Measurements from ENCODE around the gene ARHGEF39. TPM values are rescaled to one million over a fixed set of nuclear protein-coding genes. Genes with fewer than 3 reads are reported as not detected.

ARHGEF39 gene
- total and polyA plus RNA-seq, 5 experiments from 2014 or later, result 0.13 to 0.29 (median 0.25) TPM; not detected in 1

- H3K4me3 Mint-ChIP-seq, result peak overlapping the region; percentile 74 to 94 (median 87)
- DNase-seq, result peak in 2 of 10 donors; percentile 29
- H3K9me3 Mint-ChIP-seq, result peaks cover 0 to 6% (median 0%) of the 10 kb centered on the region in 9 donors
- peaks cover 4 to 29% (median 13%) of the 10 kb centered on the region in 3 donors for H3K36me3 Mint-ChIP-seq
- H3K4me1 Mint-ChIP-seq, result peaks cover 30 to 73% (median 67%) of the 10 kb centered on the region in 4 donors
- peak in 1 of 2 donors; percentile 3 for ATAC-seq
- peak overlapping the region; percentile 94 to 100 (median 98) for H3K27ac Mint-ChIP-seq
- H3K27me3 Mint-ChIP-seq, result peaks cover 0 to 5% (median 0%) of the 10 kb centered on the region in 5 donors
- POLR2A ChIA-PET, result interaction anchor here (1.1 to 8.7 kb wide), 11 partner anchors 10 to 1020 kb away, joined by 3 to 180 read pairs (median 11); partner anchors contain the start of genes CREB3, SIGMAR1, SIT1 and TESK1
Observed at GRCh38 chr9:35656831-35657545, 8.0 kb downstream of the ARHGEF39 start.

- H3K36me3 Mint-ChIP-seq, result peaks cover 4 to 26% (median 13%) of the 10 kb centered on the region in 3 donors
- peak overlapping the region; percentile 94 to 100 (median 98) for H3K27ac Mint-ChIP-seq
- H3K4me3 Mint-ChIP-seq, result peak overlapping the region; percentile 7 to 94 (median 86)
- DNase-seq (no peak), ATAC-seq (no peak)
- POLR2A ChIA-PET, result interaction anchor here (0.8 to 8.7 kb wide), 6 partner anchors 8 to 1019 kb away, joined by 3 to 180 read pairs (median 18); partner anchors contain the start of genes ARHGEF39, CREB3, SIGMAR1 and SIT1
- peaks cover 29 to 74% (median 68%) of the 10 kb centered on the region in 4 donors for H3K4me1 Mint-ChIP-seq
- H3K9me3 Mint-ChIP-seq, result peaks cover 0 to 6% (median 0%) of the 10 kb centered on the region in 9 donors
- peaks cover 0 to 5% (median 0%) of the 10 kb centered on the region in 5 donors for H3K27me3 Mint-ChIP-seq
Observed at GRCh38 chr9:35656348-35656747, 8.6 kb downstream of the ARHGEF39 start.

DNA sequence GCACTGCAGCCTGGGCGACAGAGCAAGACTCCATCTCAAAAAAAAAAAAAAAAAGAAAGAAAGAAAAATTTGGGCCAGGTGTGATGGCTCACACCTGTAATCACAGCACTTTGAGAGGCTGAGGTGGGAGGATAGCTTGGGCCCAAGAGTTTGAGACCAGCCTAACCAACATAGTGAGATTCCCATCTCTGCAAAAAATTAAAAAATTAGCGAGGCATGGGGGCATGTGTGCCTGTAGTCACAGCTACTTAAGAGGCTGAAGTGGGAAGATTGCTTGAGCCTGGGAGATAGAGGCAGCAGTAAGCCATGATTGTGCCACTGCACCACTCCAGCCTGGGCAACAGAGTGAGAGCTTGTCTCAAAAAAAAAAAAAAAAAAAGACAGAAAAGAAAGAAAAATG, 11.4 kb downstream of the ARHGEF39 start:
- Mint-ChIP-seq H3K9me3 (peaks cover 0 to 6% (median 0%) of the 10 kb centered on the region in 9 donors), H3K4me3 (no peak overlapping the region), H3K4me1 (peaks cover 30 to 69% (median 57%) of the 10 kb centered on the region in 4 donors), H3K36me3 (peaks cover 0 to 5% (median 4%) of the 10 kb centered on the region in 3 donors), H3K27me3 (peaks cover 0 to 5% (median 0%) of the 10 kb centered on the region in 5 donors), H3K27ac (peak overlapping the region in 9 of 10 donors; percentile 53 to 84 (median 68))
- ATAC-seq (no peak), DNase-seq (no peak)
- POLR2A ChIA-PET, result interaction anchor here (1.0 kb wide), 1 partner anchor 10 kb away, joined by 5 read pairs; no protein-coding TSS in a partner anchor

DNA sequence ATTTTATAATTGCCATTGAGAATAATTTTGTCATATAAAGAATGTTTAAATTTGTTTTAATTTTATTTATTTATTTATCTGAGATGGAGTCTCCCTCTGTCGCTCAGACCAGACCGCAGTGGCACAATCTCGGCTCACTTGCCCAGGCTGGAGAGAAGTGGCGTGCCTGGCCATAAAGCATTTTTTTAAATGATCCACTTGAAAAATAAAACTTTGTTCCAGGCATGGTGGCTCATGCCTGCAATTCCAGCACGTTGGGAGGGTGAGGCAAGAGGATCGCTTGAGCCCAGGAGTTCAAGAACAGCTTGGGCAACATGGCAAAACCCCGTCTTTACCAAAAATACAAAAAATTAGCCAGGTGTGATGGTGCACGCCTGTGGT, 12.2 kb downstream of the ARHGEF39 start:
- H3K27me3 Mint-ChIP-seq, result peaks cover 0 to 3% (median 0%) of the 10 kb centered on the region in 5 donors
- POLR2A ChIA-PET, result interaction anchor here (0.7 to 1.4 kb wide), 3 partner anchors 11 to 36 kb away, joined by 3 to 5 read pairs (median 4); no protein-coding TSS in a partner anchor
- peak overlapping the region in 5 of 10 donors; percentile 4 to 67 (median 44) for H3K27ac Mint-ChIP-seq

DNA sequence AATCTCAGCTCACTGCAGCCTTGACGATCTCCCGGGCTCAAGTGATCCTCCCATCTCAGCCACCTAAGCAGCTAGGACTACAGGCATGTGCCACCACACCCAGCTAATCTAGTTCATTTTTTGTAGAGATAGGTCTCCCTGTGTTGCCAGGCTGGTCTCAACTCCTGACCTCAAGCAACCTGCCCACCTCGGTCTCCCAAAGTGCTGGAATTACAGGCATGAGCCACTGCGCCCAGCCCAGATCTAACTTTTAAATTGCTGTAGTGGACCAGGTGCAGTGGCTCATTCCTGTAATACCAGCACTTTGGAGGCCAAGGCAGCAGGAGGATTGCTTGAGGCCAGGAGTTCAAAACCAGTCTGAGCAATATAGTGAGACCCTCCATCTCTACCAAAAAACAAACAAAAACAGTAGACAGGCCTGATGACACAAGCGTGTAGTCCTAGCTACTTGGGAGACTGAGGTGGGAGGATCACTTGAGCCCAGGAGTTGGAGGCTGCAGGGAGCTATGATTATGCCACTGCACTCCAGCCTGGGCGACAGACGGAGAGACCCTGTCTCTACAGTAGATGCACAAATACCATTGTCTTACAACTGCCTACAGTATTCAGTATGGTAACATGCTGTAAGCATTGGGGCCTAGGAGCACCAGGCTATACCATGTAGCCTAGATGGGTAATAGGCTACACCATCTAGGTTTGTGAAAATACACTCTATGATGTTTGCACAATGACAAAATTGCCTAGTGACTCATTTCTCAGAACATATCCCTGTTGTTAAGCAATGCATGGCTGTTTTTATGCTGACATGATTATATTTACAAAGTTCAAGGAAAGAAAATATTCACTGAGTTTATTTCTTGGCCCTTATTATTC, 12.8 kb downstream of the ARHGEF39 start:
- H3K27ac Mint-ChIP-seq, result peak overlapping the region in 9 of 10 donors; percentile 49 to 96 (median 93)
- POLR2A ChIA-PET, result interaction anchor here (0.7 to 4.1 kb wide), 3 partner anchors 12 to 79 kb away, joined by 3 to 36 read pairs (median 4); partner anchors contain the start of genes CREB3 and TLN1
- H3K9me3 Mint-ChIP-seq, result no peaks in the 10 kb centered on the region
- DNase-seq (no peak), ATAC-seq (no peak)
- peak overlapping the region; percentile 28 to 98 (median 93) for H3K4me3 Mint-ChIP-seq
- peaks cover 36 to 75% (median 62%) of the 10 kb centered on the region in 4 donors for H3K4me1 Mint-ChIP-seq
- H3K36me3 Mint-ChIP-seq, result peaks cover 0 to 3% (median 0%) of the 10 kb centered on the region in 3 donors
- no peaks in the 10 kb centered on the region for H3K27me3 Mint-ChIP-seq

More for the DNA sequence above, 12.2 kb downstream of the ARHGEF39 start:
- no peak for ATAC-seq
- no peak overlapping the region for H3K4me3 Mint-ChIP-seq
- peaks cover 36 to 75% (median 62%) of the 10 kb centered on the region in 4 donors for H3K4me1 Mint-ChIP-seq
- H3K36me3 Mint-ChIP-seq, result peaks cover 0 to 7% (median 2%) of the 10 kb centered on the region in 3 donors
- H3K9me3 Mint-ChIP-seq, result peaks cover 0 to 3% (median 0%) of the 10 kb centered on the region in 9 donors
- no peak for DNase-seq

- Mint-ChIP-seq H3K9me3 (no peaks in the 10 kb centered on the region), H3K27ac (peak within 1 kb of the TSS; percentile 93 to 98 (median 96)), H3K4me1 (peaks cover 32 to 73% (median 56%) of the 10 kb centered on the region in 4 donors), H3K36me3 (peaks cover 0 to 3% (median 0%) of the 10 kb centered on the region in 3 donors), H3K4me3 (peak within 1 kb of the TSS; percentile 89 to 98 (median 94)), H3K27me3 (no peaks in the 10 kb centered on the region)
- ATAC-seq (no peak), DNase-seq (peak in 5 of 10 donors; percentile 46 to 65 (median 48))
- POLR2A ChIA-PET, result interaction anchor here (0.8 to 8.6 kb wide), 19 partner anchors 8 to 571 kb away, joined by 3 to 180 read pairs (median 6); partner anchors contain the start of genes ARHGEF39, CCDC107, CD72 and CREB3
Observed at GRCh38 chr9:35650341-35651158, 14.4 kb downstream of the ARHGEF39 start, which contains the start of gene SIT1. SIT1 (minus strand) TSS chr9:35650931; CDS start chr9:35650853, 78 bp downstream.

DNA sequence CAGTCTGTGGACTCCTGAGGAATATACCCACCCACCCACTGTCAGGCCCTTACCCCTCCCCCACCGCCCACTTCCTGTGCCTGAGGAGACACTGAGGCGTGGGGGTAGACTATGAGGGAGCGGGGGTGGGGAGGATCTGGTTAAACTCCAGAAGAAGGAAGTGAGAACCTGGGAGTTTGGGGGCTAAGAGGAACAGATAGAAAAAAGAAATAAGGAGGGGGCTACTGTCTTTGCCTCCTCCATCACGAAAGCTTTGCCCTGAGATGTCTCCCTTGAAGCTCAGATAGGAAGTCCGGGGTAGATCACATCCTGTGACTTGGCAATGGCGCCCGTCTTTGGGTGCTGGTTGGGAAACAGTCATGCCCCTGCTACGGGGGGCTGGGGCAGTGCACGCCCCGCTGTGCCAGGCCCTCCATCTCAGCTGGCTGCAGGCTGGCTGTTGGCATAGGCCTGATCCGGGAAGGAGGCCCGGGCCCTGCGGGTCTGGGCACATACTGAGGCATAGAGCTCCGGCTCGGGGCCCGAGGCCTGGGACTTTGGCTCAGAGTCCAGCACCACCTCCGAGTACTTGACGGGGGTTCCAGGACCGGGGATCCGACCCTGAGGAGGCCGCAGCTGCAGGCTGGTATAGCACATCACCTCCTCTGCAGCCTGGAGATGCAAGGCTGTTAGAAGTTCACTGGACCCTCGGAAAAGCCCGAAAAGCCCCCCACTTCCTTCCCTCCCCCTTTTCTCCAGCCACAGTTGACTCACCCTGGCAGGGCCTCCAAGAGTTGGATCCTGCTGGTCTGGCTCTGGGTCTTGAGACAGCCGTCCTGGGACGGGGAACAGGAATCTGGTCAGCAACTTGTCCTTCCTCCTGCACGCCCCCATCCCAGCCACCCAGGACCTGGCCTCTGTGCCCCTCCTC, 15.3 kb downstream of the ARHGEF39 start:
- Mint-ChIP-seq H3K9me3 (no peaks in the 10 kb centered on the region), H3K4me3 (peak overlapping the region; percentile 89 to 98 (median 94)), H3K36me3 (peaks cover 0 to 3% (median 0%) of the 10 kb centered on the region in 3 donors), H3K4me1 (peaks cover 32 to 78% (median 58%) of the 10 kb centered on the region in 4 donors), H3K27ac (peak overlapping the region; percentile 90 to 98 (median 96)), H3K27me3 (no peaks in the 10 kb centered on the region)
- POLR2A ChIA-PET, result interaction anchor here (0.7 to 8.6 kb wide), 24 partner anchors 9 to 570 kb away, joined by 3 to 180 read pairs (median 4); partner anchors contain the start of genes ARHGEF39, CCDC107, CD72 and CREB3
- ATAC-seq (peak; percentile 18 to 23), DNase-seq (peak in 8 of 10 donors; percentile 28 to 76 (median 52))

DNA sequence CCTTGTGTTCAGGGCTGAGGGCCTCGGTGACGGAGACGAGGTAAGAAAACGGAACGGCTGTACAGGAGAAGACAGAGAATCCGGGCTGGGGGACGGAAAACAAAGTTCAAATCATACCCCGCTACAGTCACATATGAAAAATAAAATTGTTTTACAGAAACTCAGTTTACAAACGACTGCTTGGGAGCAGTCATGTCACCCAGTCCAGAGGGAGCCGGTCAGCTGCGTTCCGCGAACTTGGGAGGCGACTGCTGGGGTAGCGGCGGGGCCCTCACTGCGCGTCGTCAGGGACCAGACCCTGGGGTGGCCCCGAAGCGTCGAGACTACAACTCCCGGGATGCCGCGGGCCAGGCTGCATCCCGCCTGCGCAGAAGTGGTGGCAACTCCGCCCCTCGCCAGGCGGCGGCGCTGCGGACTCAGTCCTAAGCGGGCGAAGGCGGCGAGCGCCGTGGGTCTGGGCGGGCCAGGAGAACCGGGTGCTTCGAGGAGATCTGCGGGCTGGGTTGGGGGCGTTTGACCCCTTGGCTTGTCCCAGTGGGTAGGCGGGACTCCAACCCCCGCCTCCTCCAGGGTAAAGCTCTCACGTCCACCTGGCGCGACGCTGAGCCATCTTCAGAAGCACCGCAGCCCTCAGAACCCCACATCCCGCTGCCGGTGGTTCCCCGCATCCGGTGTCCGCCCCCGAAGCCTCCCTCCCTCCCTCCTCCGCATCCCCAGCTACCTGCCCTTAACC, 18.3 kb downstream of the ARHGEF39 start:
- H3K36me3 Mint-ChIP-seq, result peaks cover 0 to 3% (median 0%) of the 10 kb centered on the region in 3 donors
- ATAC-seq (peak; percentile 81 to 83), DNase-seq (peak; percentile 83 to 96 (median 92))
- peaks cover 32 to 85% (median 55%) of the 10 kb centered on the region in 4 donors for H3K4me1 Mint-ChIP-seq
- H3K4me3 Mint-ChIP-seq, result peak overlapping the region; percentile 89 to 98 (median 96)
- POLR2A ChIA-PET, result interaction anchor here (0.5 to 8.6 kb wide), 26 partner anchors 8 to 1009 kb away, joined by 3 to 180 read pairs (median 6); partner anchors contain the start of genes CCDC107, CD72, CREB3 and RMRP
- H3K27me3 Mint-ChIP-seq, result no peaks in the 10 kb centered on the region
- H3K9me3 Mint-ChIP-seq, result no peaks in the 10 kb centered on the region
- peak overlapping the region; percentile 95 to 98 (median 96) for H3K27ac Mint-ChIP-seq

DNA sequence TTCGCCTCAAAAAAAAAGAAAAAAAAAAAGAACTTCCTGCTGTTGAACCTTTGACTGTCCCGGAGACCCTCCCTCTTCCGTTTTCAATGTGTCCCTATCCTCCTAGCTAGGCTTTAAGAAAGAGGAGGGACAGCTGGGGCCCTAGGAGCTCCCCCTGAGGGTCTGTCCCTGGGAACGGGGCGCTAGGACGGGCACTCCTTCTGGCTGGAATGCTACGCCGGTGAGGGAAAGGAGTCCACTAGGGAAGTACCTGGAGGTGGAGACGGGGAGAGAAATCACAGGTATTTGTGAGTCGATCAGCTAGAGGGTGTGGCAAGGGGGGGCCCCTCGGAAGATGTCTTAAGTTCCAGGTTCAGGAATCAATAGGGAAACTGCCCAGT, 18.9 kb downstream of the ARHGEF39 start:
- peak overlapping the region; percentile 89 to 98 (median 96) for H3K4me3 Mint-ChIP-seq
- H3K36me3 Mint-ChIP-seq, result peaks cover 0 to 3% (median 0%) of the 10 kb centered on the region in 3 donors
- H3K27ac Mint-ChIP-seq, result peak overlapping the region; percentile 95 to 98 (median 96)
- ATAC-seq, result no peak
- DNase-seq, result peak in 1 of 10 donors; percentile 27
- H3K4me1 Mint-ChIP-seq, result peaks cover 29 to 85% (median 54%) of the 10 kb centered on the region in 4 donors
- no peaks in the 10 kb centered on the region for H3K9me3 Mint-ChIP-seq
- H3K27me3 Mint-ChIP-seq, result no peaks in the 10 kb centered on the region
- POLR2A ChIA-PET, result interaction anchor here (0.6 to 8.6 kb wide), 17 partner anchors 13 to 185 kb away, joined by 3 to 180 read pairs (median 8); partner anchors contain the start of genes CCDC107, CD72, CREB3 and RMRP
